ENCODE measurements around the gene PSMF1.

- TF ChIP-seq SP1 (IDR thresholded peaks at IDR 0.05): no peak
- no peak for TF ChIP-seq FOXA1 (IDR thresholded peaks at IDR 0.05)
- TF ChIP-seq FOXK2 (IDR thresholded peaks at IDR 0.05): no peak
- no peak for TF ChIP-seq FOXM1 (IDR thresholded peaks at IDR 0.05; ENCODE audit: borderline replicate concordance)
- no peak for TF ChIP-seq LEF1 (IDR thresholded peaks at IDR 0.05; ENCODE audit: borderline replicate concordance)
- no peak for TF ChIP-seq HDGF (IDR thresholded peaks at IDR 0.05; ENCODE audit: borderline replicate concordance)
- TF ChIP-seq ARNT (IDR thresholded peaks at IDR 0.05): no peak
- no peak for TF ChIP-seq L3MBTL2 (conservative IDR thresholded peaks at IDR 0.05)
- no peak for TF ChIP-seq SUZ12 (IDR thresholded peaks at IDR 0.05)
- no peak for TF ChIP-seq NFRKB (IDR thresholded peaks at IDR 0.05)
- no peak for TF ChIP-seq BHLHE40 (IDR thresholded peaks at IDR 0.05; ENCODE audit: borderline replicate concordance)
- no peak for TF ChIP-seq ELF4 (IDR thresholded peaks at IDR 0.05)
- no peak for TF ChIP-seq PKNOX1 (IDR thresholded peaks at IDR 0.05)
Observed at GRCh38 chr20:1108437-1108920, 9.9 kb upstream of the PSMF1 start.
